NCI-H1694 treated with DMSO at 0.1 percent for 48 hours (cell line): ENCODE results near the gene ALDH3A1.

ENCODE experiments used
- DNase-seq: peaks from one replicate; lab custom pipeline; 2025; lab: John Stamatoyannopoulos, UW

The ALDH3A1 gene

GRCh38 chr17:19759568-19760549, 11.8 kb upstream of the ALDH3A1 start:
- DNase-seq: no peak

- no peak for DNase-seq
Measured at GRCh38 chr17:19757536-19758180, 9.6 kb upstream of the ALDH3A1 start.

- DNase-seq: no peak
Measured at GRCh38 chr17:19756546-19756945, 8.4 kb upstream of the ALDH3A1 start.

GRCh38 chr17:19755821-19756510, 7.9 kb upstream of the ALDH3A1 start:
- DNase-seq: no peak

- no peak for DNase-seq
Measured at GRCh38 chr17:19755392-19755791, 7.3 kb upstream of the ALDH3A1 start.

- peak; percentile 49 for DNase-seq
Measured at GRCh38 chr17:19753661-19754463, 5.8 kb upstream of the ALDH3A1 start.

GRCh38 chr17:19753051-19753509, 5.0 kb upstream of the ALDH3A1 start:
- DNase-seq: no peak

GRCh38 chr17:19752216-19753050, 4.3 kb upstream of the ALDH3A1 start:
- no peak for DNase-seq

- no peak for DNase-seq
Measured at GRCh38 chr17:19750835-19751234, 2.7 kb upstream of the ALDH3A1 start.

GRCh38 chr17:19750020-19750572, 2.0 kb upstream of the ALDH3A1 start:
- DNase-seq: no peak

- no peak for DNase-seq
Measured at GRCh38 chr17:19748807-19749193, 702 bp upstream of the ALDH3A1 start.

GRCh38 chr17:19747159-19747719, 859 bp downstream of the ALDH3A1 start:
- DNase-seq: no peak

- DNase-seq: no peak
Measured at GRCh38 chr17:19746517-19746916, 1.6 kb downstream of the ALDH3A1 start.

GRCh38 chr17:19744922-19745757, 3.0 kb downstream of the ALDH3A1 start:
- DNase-seq: peak; percentile 72

GRCh38 chr17:19744492-19744891, 3.6 kb downstream of the ALDH3A1 start:
- DNase-seq: no peak

- no peak for DNase-seq
Measured at GRCh38 chr17:19743101-19744100, 4.7 kb downstream of the ALDH3A1 start.

- DNase-seq: no peak
Measured at GRCh38 chr17:19742495-19742894, 5.6 kb downstream of the ALDH3A1 start.
